OCI-LY7 (cell line): ENCODE data around the gene PKD1L1. TPM values are rescaled to one million over a fixed set of nuclear protein-coding genes. Genes with fewer than 3 reads are reported as not detected.

Experiments
- BruUV-seq: library from RNA; stranded (reverse); fragments of 400-500 nt; replicated peaks from 2 replicates; lab custom pipeline; 2021; lab: Mats Ljungman, UMichigan
- CTCF ChIA-PET: fragments of 300-600 bp; sonication (Branson Sonifier 250); formaldehyde crosslinking; loops from one replicate; lab custom pipeline; 2022; ENCODE audit warnings: antibody characterized with exemption; ENCODE audit not compliant: unreplicated experiment; lab: Charles Lee
- POLR2A ChIA-PET: fragments of 300-600 bp; sonication (Branson Sonifier 250); formaldehyde crosslinking; loops from one replicate; lab custom pipeline; 2022; ENCODE audit warnings: antibody characterized with exemption; lab: Charles Lee
- DNase-seq: peaks from one replicate; pipeline ENCODE4 v3.0.0-alpha.2; 2015; ENCODE audit warnings: low spot score
- H2AFZ ChIP-seq: fragments of 200-600 bp; sonication (generic), shearing (Covaris generic); 2 replicates; pipeline ENCODE4 v1.6.1; 2014; ENCODE audit warnings: mild to moderate bottlenecking, antibody characterized with exemption, low read length, moderate library complexity
- H3K27ac ChIP-seq: fragments of 200-600 bp; sonication (generic); 2 replicates; pipeline ENCODE4 v1.5.1; 2014; ENCODE audit warnings: mixed run types, low read depth, mild to moderate bottlenecking, moderate library complexity, low read length, inconsistent platforms; ENCODE audit not compliant: poor library complexity, severe bottlenecking
- H3K36me3 ChIP-seq: fragments of 200-600 bp; sonication (generic); 2 replicates; pipeline ENCODE4 v1.6.1; 2014; ENCODE audit warnings: mild to moderate bottlenecking, antibody characterized with exemption, low read length, moderate library complexity, mixed read lengths; ENCODE audit not compliant: insufficient read depth
- H3K4me1 ChIP-seq: fragments of 200-600 bp; sonication (generic); 2 replicates; pipeline ENCODE4 v1.5.1; 2014; ENCODE audit warnings: mild to moderate bottlenecking, low read length; ENCODE audit not compliant: insufficient read depth, poor library complexity, severe bottlenecking
- H3K4me2 ChIP-seq: fragments of 200-600 bp; sonication (generic); 2 replicates; pipeline ENCODE4 v1.6.1; 2014; ENCODE audit warnings: mild to moderate bottlenecking, low read length
- H3K4me3 ChIP-seq: fragments of 200-600 bp; sonication (generic); 2 replicates; pipeline ENCODE4 v1.5.1; 2014; ENCODE audit warnings: mild to moderate bottlenecking, low read depth, low read length; ENCODE audit not compliant: poor library complexity, severe bottlenecking
- H3K79me2 ChIP-seq: fragments of 200-600 bp; sonication (generic); 2 replicates; pipeline ENCODE4 v1.6.1; 2016; ENCODE audit warnings: low read depth, mild to moderate bottlenecking, low read length, moderate library complexity, mixed read lengths; ENCODE audit not compliant: insufficient read depth
- H3K9me2 ChIP-seq: fragments of 200-600 bp; sonication (generic); 2 replicates; pipeline ENCODE4 v1.6.1; 2016; ENCODE audit warnings: mild to moderate bottlenecking, low read length, mixed read lengths; ENCODE audit not compliant: insufficient read depth
- H3K9me3 ChIP-seq: fragments of 200-600 bp; sonication (generic); 2 replicates; pipeline ENCODE4 v1.6.1; 2014; ENCODE audit warnings: mild to moderate bottlenecking, mixed run types, low read length, mixed read lengths
- H4K20me1 ChIP-seq: fragments of 200-600 bp; sonication (generic); 2 replicates; pipeline ENCODE4 v1.6.1; 2014; ENCODE audit warnings: mild to moderate bottlenecking, antibody characterized with exemption, low read length, moderate library complexity, mixed read lengths; ENCODE audit not compliant: insufficient read depth
- CTCF ChIP-seq: fragments of 200-600 bp; sonication (generic); conservative IDR thresholded peaks from 2 replicates; pipeline ENCODE4 v1.5.1; 2014; ENCODE audit warnings: mild to moderate bottlenecking, antibody characterized with exemption, low read length, moderate library complexity, mixed read lengths
- EZH2phosphoT487 ChIP-seq: fragments of 200-600 bp; sonication (generic); IDR thresholded peaks from 2 replicates; pipeline ENCODE4 v1.6.1; 2018; ENCODE audit warnings: low read depth, borderline replicate concordance, mild to moderate bottlenecking, mixed run types, antibody characterized with exemption, low read length, moderate library complexity, mixed read lengths
- intact Hi-C: fragments of 100-400 bp; cut with micrococcal nuclease; formaldehyde crosslinking; loops from one replicate; pipeline ENCODE4 v1.10.0; 2022; ENCODE audit not compliant: unreplicated experiment
- total RNA-seq, 2 experiments: library from RNA; depleted of rRNA in 1 of 2; stranded (reverse); fragments of >200 nt in 1 of 2; shearing (Covaris generic) in 1 of 2; gene quantifications; 2 replicates each; pipeline ENCODE4 v1.2.3, GENCODE V29; 2014 to 2022

The PKD1L1 gene
- total RNA-seq, 2 experiments from 2014 or later, result 0.19 to 0.63 TPM

- no peaks in the 10 kb centered on the region for H4K20me1 ChIP-seq
- ChIA-PET POLR2A (no interaction called here), CTCF (no interaction called here)
- TF ChIP-seq EZH2phosphoT487, result no peak
- no peak for TF ChIP-seq CTCF
- DNase-seq, result no peak
- H3K4me3 ChIP-seq, result no peak overlapping the region
- intact Hi-C loops, result no loop called here
- H3K79me2 ChIP-seq, result no peaks in the 10 kb centered on the region
- no peak overlapping the region for H2AFZ ChIP-seq
- no peaks in the 10 kb centered on the region for H3K9me2 ChIP-seq
- H3K4me2 ChIP-seq, result no peak overlapping the region
- BruUV-seq, result no TSS peak
- H3K36me3 ChIP-seq, result no peaks in the 10 kb centered on the region
- H3K27ac ChIP-seq, result no peak overlapping the region
- no peaks in the 10 kb centered on the region for H3K4me1 ChIP-seq
- no peaks in the 10 kb centered on the region for H3K9me3 ChIP-seq
Measured at GRCh38 chr7:47875406-47875805, 72.9 kb downstream of the PKD1L1 start.

GRCh38 chr7:47873762-47874161 is 74.5 kb downstream of the PKD1L1 start:
- H3K4me1 ChIP-seq, result no peaks in the 10 kb centered on the region
- ChIA-PET POLR2A (no interaction called here), CTCF (interaction anchor here (0.6 kb wide), 3 partner anchors 147 to 553 kb away, joined by 3 to 5 read pairs (median 4); no protein-coding TSS in a partner anchor)
- H3K27ac ChIP-seq, result no peak overlapping the region
- TF ChIP-seq CTCF (no peak), EZH2phosphoT487 (no peak)
- no TSS peak for BruUV-seq
- H3K36me3 ChIP-seq, result no peaks in the 10 kb centered on the region
- H3K4me3 ChIP-seq, result no peak overlapping the region
- no peaks in the 10 kb centered on the region for H3K79me2 ChIP-seq
- intact Hi-C loops, result no loop called here
- no peak overlapping the region for H3K4me2 ChIP-seq
- H3K9me3 ChIP-seq, result no peaks in the 10 kb centered on the region
- H2AFZ ChIP-seq, result no peak overlapping the region
- H3K9me2 ChIP-seq, result no peaks in the 10 kb centered on the region
- H4K20me1 ChIP-seq, result no peaks in the 10 kb centered on the region
- no peak for DNase-seq

GRCh38 chr7:47867286-47867685 is 81.0 kb downstream of the PKD1L1 start:
- ChIA-PET CTCF (no interaction called here), POLR2A (interaction anchor here (0.8 kb wide), 1 partner anchor 14 kb away, joined by 3 read pairs; no protein-coding TSS in a partner anchor)
- Histone ChIP-seq H3K4me2 (no peak overlapping the region), H2AFZ (no peak overlapping the region), H3K4me1 (no peaks in the 10 kb centered on the region), H3K79me2 (no peaks in the 10 kb centered on the region), H3K27ac (no peak overlapping the region), H4K20me1 (no peaks in the 10 kb centered on the region), H3K4me3 (no peak overlapping the region), H3K9me2 (no peaks in the 10 kb centered on the region), H3K9me3 (no peaks in the 10 kb centered on the region), H3K36me3 (no peaks in the 10 kb centered on the region)
- intact Hi-C loops, result no loop called here
- no peak for DNase-seq
- no TSS peak for BruUV-seq
- no peak for TF ChIP-seq EZH2phosphoT487
- no peak for TF ChIP-seq CTCF
